ENCODE data around the gene HOXC4.
A peak's percentile ranks its signal among the peaks of the same experiment; 100 is the strongest.
"Not testable (repeated sequence)": the region's sequence is repeated elsewhere in the genome, so short reads cannot be mapped to it uniquely, and the experiment has no call there.

Gene HOXC4

DNA sequence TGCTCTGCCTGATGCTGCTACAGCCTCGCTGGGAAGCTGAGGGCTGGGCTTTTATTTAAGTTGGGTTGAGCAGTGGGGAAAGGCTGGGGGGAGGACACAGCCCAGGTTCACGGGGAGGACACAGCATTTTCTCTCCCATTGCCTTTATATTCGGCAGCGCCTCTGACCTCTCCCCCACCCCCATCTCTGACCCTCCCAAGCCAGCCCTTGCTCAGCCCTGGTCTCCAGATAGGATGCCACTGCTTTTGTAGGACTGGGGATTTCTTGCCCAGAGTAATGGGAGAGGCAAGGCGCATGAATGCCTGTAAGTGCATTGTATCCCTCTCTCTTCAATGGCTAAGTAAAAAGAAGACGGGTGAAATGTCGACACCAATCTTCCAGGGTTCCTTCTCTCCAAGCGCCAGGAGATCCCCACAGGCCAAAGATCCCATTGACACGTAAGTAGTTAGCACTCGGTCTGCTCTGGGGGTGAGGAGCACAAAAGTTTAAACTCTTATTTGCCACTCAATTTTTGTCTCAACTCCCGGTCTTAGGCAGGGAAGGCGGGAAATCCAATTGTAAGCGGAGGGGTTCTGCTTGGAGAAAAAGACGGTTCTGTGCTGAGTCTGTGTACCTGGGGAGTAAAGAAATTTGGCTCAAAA, 4.6 kb downstream of the HOXC4 start:
- DNase-seq (ENCODE audit: low read depth), result no peak

DNA sequence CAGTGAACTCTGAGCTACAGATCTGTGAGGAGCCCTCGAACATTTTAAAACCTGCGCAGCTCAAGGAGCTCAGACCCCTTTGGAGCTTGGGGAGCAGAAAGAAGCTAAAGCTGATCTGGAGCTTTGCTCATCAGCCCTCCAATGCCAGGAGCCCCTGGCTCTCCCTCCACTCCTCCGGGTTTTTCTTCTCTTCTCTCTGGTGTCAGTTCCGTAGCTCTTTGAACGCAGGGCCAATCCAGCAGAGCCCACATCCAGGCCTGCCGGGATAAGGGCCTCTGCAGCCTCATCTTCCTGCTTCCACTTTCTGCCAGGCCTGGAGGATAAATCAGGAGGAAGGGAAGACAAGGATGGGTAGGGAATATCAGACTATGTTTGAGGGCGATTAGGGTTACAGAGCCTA, 6.0 kb downstream of the HOXC4 start:
- no peak for DNase-seq (ENCODE audit: low read depth)

DNA sequence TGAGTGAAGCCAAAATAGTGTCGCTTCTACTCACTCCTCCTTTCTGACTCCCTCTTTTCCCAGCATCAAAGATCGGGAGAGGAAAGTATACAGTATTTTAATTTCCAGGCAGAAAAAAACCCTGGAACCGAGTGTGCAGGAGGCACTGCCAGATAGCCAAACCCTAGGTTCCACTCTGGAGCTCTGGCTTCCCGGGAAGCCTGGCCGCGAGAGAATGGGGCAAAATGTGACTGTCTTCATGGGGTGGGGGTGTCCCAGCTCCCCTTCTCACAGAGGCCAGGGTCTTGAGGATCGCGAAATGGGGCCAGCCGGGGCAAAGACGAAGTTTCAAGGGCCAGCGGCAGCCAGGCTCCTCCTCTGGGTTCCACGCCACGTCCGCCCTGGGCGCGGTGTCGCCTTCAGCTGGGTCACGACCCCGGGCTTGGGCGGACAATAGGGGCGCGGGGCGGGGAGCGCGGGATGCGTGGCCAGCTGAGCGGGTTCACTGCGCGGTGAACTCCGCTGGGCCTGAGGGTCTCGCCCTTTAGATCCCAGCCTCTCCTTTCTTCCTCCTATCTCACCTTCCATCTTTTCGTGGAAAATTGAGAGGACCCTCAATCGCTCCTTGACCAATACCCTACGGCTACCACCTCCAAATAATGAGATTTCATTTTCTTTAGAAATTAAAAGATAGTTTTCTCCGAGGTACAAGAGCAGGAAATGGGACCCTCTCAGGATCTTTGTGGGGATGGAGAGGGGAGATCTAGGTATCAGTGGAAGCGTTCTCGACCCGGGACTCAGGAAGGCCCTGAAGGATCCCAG, 6.7 kb downstream of the HOXC4 start:
- no peak for DNase-seq (ENCODE audit: low read depth)

DNA sequence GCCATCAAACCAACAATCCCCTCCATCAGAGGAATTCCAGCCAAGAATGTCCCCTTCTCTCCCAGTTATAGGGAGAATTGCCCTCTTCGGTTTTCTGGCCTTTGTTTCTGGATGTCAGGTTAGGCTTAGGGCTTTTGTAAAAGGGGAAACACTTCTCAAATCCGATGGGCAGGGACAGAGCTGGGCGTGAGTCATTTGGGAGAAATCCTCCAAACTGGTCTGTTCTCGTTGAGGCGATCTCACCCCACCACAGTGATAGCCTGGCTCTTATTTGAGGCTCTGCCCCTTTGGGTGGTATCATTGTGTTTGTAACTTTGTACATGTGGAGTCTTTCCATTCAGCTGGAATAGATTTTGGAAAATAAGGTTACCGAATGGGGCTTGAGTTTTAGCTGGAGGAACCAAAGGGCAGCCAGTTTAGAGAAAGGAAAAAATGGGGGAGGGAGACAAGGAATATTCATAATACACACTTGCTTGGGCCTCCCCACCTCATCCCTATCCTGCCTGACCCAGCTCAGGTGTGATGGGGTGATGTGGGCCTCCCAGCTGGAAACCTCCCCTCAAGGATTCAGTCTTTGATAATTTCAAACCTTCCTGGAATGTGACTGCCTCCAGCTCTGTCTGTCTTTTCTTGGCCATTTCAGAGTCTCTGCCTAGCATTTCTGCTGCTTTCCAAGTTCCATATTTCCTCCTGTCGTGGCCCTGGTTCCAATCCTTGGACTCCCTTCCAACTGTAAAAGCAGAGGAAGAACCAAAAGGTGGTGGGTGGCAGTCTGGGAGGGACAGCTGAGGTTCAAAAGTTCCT, 7.5 kb downstream of the HOXC4 start:
- DNase-seq (ENCODE audit: low read depth), result no peak

DNA sequence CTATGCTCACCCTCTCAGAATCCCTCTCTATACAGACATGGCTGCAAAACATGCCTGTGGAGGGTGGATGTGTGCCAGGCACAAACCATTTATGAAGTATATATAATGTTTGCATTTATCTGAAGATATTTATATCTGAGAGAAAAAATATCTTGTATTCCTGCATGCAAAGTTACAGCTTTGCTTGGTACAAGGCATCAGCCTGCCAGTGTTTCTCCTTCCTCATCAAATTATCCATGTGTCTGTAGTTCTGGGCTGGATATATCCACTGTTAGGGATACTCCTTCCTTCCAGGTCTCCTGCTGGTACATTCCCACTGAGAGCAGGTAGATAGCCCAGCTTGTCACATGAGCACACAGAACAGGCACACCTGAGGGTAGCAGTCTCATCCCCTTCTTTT, 12.0 kb downstream of the HOXC4 start:
- no peak for DNase-seq (ENCODE audit: low read depth)

DNA sequence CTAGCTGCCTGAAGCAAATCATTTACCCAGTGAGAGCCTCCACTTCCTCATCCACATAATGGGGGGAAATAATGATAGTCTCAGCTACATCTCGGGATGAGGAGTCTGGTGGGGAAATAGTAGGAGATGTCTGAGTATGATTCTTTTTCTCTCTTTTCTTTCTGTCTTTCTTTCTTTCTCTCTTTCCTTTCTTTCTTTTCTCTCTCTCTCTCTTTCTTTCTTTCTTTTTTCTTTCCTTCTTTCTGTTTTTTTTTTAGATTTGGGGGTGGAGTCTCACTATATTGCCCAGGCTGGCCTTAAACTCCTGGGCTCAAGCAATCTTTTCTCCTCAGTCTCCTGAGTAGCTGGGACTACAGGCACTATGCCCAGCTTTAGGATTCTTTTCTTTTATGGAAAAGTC, 12.8 kb downstream of the HOXC4 start:
- DNase-seq (ENCODE audit: low read depth), result no peak

DNA sequence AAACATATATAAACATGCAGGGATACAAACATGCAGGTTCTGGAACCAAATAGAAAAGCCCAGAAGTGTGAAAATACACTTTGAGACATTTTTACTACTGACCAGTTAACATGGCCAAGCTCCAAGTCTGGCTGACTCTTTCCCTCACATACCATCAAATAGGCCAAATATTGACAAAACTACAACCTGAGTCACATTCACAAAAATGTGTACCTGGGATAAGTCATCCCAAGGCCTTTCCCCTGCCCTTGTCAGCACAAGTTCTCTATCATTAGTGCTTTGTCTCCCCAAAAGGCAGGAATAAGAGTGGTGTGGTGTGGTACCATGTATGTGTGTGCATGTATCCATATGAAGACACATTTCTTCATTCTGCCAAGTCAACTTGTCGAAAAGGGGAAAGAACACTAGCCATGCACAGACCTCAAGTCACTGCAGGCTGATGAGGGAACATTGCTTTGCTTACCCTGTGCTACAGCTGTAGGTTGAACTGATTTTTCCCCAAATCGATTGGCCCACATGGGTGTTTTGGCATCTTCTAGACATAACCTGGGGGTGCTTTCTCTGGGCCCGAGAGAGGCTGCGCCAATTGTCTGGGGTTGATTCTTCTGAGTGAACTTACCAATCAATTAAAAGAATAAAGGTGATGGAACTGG, 14.9 kb downstream of the HOXC4 start:
- no peak for DNase-seq (ENCODE audit: low read depth)

DNA sequence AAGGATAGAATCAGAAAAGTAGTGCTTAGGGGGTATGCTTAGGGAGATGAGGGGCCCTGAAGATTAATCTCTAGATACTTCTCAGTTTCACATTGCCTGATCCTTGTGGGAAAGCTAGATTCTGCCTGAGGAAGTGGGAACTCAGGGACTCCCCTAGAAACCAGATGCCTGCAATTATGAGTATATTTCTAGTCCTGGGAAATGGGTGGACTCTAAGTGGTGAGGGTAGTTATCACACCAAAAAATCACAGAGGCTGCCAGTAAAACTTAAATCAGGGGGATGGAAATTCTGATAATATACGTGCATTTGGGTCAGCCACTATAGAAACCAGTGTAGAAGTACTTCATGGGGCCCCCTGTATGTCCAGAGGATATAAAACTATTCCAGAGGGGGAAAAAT, 18.3 kb downstream of the HOXC4 start:
- DNase-seq (ENCODE audit: low read depth), result no peak

DNA sequence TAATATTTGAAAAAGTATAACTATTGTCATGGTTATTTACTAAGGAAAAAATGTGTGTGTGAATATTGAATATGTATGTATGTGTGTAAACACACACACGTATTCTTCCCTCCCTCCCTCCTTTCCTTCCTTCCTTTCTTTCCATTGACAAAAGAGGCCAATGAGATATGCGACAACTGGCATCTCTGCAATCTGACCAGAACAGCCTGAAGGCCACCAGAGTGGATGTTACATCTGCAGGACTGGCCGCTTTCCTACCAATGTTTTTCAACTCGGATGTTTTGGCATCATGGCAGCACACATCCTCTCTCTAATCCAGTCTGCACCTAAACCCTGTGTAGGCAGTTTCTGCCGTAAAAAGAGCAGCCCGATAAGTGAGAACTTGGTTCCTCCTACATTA, 20.7 kb downstream of the HOXC4 start:
- no peak for DNase-seq (ENCODE audit: low read depth)

DNA sequence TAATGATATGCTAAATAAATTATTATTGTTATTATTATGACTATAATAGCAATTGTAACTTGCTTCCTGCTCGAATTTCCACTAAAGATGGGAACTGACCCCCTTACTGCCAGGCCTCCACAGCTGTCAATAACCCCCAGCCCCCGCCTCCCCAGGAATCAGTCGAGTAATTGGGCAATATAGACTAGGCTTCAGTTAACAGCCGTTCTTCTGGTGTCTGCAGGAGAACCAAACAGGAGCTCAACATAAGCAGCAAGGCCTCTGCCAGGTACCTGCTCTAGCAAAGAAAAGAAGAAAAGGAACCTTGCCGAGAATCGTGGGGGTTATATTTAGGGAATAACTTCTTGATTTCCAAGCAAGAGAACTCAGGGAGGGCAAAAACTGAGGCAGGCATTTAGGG, 21.8 kb downstream of the HOXC4 start:
- no peak for DNase-seq (ENCODE audit: low read depth)

DNA sequence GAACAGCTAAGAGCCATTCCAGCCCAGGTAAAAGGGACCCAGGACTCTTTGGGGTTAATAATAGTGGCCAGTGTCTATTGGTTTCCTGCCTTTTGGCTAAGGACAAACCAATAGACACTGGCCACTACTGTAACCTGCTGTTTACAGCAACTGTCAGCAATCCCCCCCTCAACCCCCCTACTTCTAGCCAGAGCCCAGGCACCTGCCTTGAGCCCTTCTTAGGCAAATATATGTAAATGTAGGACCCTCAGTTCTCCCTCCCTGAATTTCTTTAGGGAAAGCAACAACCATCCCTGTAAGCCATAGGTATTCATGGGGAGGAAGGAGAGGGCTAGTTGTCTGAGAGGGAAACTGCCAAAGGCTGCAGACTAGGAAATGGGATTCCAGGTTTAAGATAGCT, 22.3 kb downstream of the HOXC4 start:
- no peak for DNase-seq (ENCODE audit: low read depth)

DNA sequence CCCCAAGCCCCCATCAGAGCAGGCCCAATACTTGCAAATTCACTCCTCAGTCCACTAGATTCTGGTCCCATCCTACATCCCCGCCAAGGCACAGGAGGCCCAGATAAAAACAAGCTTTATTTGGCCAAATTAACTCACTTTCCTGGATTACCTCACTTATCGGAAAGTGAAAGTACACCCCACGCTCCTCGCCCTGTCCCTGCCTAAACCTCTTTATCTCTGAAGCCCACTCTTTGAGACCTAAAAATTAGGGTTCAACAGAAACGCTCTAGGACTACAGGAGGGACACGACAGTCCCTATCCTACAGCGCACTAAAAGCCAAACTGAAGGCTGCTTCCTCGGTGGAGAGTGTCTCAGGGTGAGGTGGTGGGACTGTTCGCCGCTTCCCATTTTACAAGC, 24.2 kb downstream of the HOXC4 start:
- not testable (repeated sequence) for DNase-seq (ENCODE audit: low read depth)

DNA sequence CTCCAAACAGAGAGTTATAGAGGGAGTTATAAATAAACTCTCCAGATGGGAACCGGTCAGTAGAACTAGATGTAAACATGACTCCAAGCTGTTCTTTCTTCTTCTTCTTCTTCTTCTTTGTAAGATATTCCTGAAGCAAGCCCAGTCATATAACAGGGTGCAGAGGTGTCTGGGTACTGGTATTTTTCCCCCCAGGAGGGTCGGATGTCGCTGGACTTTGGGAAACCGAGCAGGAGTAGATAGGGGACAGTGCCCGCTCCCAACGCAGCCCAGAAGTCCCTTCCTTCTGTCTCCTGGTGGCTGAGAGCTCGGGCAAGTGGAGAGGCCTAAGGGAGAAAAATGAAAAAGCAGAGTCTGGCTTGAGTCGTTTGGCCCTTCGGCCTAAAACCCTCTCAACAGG, 25.5 kb downstream of the HOXC4 start:
- DNase-seq (ENCODE audit: low read depth), result not testable (repeated sequence)

DNA sequence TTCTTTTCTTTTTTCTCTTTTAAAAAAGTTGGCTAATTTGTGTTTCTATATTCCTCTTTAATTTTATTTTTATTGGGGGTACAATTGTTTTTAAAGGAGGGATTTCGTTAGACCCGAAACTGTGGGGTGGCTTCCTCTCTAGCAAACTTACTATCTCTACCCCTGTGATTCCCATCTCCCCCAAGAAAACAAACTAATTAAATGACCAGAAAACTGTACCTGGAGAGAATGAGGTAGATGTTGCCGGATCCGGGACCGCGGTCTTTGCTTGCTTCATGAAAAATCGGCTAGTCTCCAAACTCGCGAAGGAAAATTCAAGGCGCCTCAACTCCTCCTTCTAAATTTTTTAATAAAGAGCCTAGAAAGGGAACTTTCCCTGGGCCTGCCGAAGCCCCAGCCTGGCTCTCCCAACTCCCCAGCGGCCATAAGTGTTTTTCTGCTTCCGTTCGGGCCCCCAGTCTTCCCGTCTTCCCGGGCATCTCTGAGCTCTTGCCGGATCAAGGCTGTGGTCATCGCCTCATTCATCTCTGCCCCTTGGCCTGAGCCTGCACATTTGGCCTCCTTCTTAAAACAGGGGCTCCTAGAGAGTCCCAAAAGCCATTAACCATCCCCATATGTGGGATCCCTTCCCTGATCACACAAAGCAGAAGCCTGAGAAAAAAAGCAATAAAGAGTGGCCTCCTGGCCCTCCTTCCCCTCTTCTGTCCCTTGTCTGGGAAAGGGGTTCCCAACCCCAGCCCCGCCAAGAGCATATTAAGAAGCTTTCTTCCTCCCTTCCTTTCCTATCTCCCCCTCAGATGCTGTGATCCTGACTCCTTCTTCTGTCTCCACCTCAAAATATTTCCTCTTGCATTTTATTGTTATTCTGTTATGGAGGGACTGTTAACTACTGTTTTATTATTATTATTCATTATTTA, 26.6 kb downstream of the HOXC4 start:
- not testable (repeated sequence) for DNase-seq (ENCODE audit: low read depth)

DNA sequence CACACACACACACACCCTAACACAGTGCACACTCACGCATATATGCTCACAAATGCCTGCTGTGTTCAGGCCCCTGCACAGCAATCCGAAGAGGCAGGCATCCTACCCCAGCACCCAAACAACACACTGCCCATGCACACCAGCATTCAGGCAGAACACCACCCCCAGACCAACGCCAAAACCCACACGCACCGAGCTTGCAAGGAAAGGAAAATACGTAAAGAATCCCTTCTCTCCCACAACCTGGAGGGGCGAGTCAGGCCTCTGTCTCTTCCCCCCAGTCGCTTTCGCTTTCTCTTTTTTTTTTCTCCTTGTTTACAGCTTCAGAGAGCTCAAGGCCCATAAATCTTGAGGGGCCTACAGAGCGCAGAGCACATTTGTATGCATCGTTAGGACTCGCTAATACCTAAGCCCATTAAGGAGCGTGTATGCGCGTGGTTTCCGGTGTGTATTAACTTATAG, 27.4 kb downstream of the HOXC4 start:
- not testable (repeated sequence) for DNase-seq (ENCODE audit: low read depth)

DNA sequence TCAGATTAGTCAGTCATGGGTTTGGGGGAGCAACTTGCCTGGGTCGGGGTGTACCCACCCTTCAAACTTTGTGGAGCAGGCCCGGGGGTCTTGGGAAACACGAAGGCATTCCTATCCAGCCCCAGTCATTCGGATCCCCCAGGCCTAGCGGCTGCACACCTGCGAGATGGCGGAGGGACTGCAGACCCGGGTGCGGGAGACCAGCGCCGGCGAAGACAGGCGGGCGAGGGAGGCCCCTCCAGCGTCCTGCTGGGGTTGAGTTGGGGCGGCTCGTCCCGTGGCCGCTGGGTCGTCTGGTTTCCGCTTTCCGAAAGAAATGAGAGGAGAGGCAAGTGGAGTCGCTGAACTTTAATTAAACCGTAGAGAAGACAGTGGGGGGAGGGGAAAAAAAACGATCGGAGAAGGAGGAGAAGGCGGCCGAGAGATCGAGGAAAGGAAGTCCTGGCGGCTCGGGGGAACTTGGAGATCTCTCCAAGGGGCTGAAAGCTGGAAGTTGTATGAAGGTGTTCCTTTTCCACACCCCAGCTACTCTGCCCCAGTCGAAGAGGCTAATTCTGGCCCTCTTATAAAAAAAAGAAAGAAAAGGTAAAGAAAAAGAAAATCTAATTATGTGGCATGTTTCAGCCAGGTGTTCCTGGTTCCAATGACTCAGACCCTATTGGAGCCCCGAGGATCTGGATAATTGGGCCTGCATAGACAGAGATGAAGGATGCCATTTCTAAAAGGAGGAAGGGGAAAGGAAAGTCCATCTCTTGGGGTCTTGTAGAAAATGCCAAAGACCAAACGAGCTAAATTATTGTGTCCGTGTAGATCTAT, 28.2 kb downstream of the HOXC4 start:
- DNase-seq (ENCODE audit: low read depth), result not testable (repeated sequence)

DNA sequence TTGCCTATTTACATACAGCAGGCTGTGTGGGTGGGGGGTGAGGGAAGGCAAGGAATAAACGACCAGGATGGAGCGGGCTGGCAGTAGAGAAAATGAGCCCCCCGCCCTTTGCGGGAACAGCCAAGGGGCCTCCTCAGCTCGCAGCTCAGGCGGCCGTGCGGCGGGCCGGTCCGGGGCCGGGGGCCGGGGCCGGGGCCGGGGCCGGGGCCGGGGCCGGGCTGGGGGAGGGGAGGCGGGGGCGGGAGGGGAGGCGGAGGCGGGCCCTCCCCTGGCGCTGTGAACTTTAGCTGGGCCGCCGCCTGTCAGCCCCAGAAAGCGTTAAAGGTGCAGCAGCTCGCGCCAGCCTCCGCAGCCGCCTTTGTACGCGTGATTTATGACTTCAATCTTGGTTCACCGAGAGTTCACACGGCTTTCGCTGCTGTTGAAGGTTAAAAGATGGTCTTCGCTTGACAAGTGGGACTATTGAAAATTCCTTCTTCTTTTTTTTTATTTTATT, 28.8 kb downstream of the HOXC4 start:
- peak; percentile 25 for DNase-seq (ENCODE audit: low read depth)

DNA sequence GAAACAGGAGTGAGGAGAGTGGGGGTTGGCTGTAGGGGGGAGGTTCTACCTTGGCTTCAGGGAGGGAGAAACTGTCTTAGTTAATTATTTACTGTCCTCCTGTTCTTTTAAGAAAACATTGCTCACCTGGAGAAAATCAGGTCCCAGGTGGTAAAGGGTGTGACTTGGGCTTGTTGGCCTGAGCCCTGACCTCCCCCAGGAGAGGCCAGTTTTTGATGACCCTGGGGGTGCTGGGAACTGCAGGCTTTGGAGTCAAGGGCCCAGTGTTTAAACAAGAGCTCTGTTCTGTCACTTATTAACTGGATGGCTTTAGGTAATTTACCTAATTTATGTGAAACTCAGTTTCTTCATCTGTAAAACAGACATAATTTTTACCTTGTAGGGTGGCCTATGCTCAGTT, 34.4 kb downstream of the HOXC4 start:
- not testable (repeated sequence) for DNase-seq (ENCODE audit: low read depth)

DNA sequence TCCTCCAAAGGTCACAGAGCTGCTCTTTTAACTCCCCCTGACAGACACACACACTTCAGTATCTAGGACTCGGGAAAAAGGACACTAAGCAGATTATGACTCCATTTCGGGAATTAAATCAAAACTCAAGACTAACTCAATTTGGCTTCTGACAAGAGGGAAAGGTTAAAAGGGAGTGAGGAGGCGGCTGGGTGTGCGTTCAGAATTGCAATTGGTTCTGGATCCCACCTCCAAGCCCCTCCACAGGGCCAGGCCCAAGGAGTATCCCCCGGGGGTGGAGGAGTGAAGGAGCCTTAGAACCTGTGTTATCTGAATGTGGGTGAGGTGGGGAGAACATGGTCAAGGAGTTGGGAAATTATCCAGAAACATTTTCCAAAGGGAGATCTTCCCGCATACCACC, 35.8 kb downstream of the HOXC4 start:
- not testable (repeated sequence) for DNase-seq (ENCODE audit: low read depth)

DNA sequence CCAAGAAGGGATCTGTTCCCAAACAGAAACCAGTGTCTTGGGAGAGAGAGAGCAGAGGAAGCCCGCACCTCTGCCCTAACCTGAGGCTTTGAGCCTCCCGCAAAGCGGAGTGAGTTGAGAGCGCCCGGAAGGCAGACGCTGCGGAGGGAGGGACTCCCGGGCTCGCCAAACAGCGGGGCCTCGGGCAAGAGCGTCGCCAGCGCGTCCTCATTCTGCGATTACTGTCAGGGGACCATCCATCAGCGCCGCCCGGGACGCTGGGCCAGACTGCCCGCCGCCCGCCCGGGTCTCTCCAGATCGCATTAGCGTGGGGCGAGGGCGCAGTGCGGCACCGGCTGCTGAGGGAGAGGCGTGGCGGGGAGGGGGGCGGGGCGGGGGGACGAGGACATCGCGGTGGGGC, 36.7 kb downstream of the HOXC4 start:
- DNase-seq (ENCODE audit: low read depth), result not testable (repeated sequence)

Data from stimulated activated CD4-positive, alpha-beta T cell treated with anti-CD3 and anti-CD28 coated beads, Interleukin-2, amount 100 ng/mL, for 4 hours (primary cell).